Neural progenitor cell (in vitro differentiated cells): ENCODE data around the gene RNGTT. TPM values are rescaled to one million over a fixed set of nuclear protein-coding genes. Genes with fewer than 3 reads are reported as not detected.
"Not testable (repeated sequence)": the region's sequence is repeated elsewhere in the genome, so short reads cannot be mapped to it uniquely, and the experiment has no call there.

Source experiments
- DNase-seq: peaks from one replicate; pipeline ENCODE4 v3.0.0-alpha.2; 2016; ENCODE audit warnings: low spot score
- H2AFZ ChIP-seq: fragments of 200-600 bp; sonication (generic); replicated peaks from 2 replicates; pipeline ENCODE4 v1.6.1; 2016; ENCODE audit warnings: antibody characterized with exemption
- H3F3A ChIP-seq: fragments of 200-600 bp; sonication (generic); 2 replicates; pipeline ENCODE4 v1.6.1; 2016; ENCODE audit warnings: antibody characterized with exemption, low read depth
- H3K27ac ChIP-seq: fragments of 200-600 bp; sonication (generic); 2 replicates; pipeline ENCODE4 v1.5.1; 2016; ENCODE audit warnings: mild to moderate bottlenecking
- H3K27me3 ChIP-seq: fragments of 200-600 bp; sonication (generic); 2 replicates; pipeline ENCODE4 v1.6.1; 2016; ENCODE audit warnings: mild to moderate bottlenecking, moderate library complexity
- H3K36me3 ChIP-seq: fragments of 200-600 bp; sonication (generic); 2 replicates; pipeline ENCODE4 v1.5.1; 2016
- H3K4me1 ChIP-seq: fragments of 200-600 bp; sonication (generic); 2 replicates; pipeline ENCODE4 v1.6.1; 2016; ENCODE audit warnings: mixed run types
- H3K4me2 ChIP-seq: fragments of 200-600 bp; sonication (generic); 2 replicates; pipeline ENCODE4 v1.6.1; 2016
- H3K4me3 ChIP-seq: fragments of 200-600 bp; sonication (generic); 2 replicates; pipeline ENCODE4 v1.5.1; 2016
- H3K79me2 ChIP-seq: fragments of 200-600 bp; sonication (generic); 2 replicates; pipeline ENCODE4 v1.6.1; 2016; ENCODE audit warnings: low read depth
- H3K9ac ChIP-seq: fragments of 200-600 bp; sonication (generic); 2 replicates; pipeline ENCODE4 v1.6.1; 2016
- H3K9me3 ChIP-seq: fragments of 200-600 bp; sonication (generic); 2 replicates; pipeline ENCODE4 v1.5.1; 2016; ENCODE audit warnings: low read depth
- H4K20me1 ChIP-seq: fragments of 200-600 bp; sonication (generic); 2 replicates; pipeline ENCODE4 v1.6.1; 2016; ENCODE audit warnings: low read depth
- H3K27ac Mint-ChIP-seq: 3 replicates; pipeline ENCODE4 v1.8.0; 2021; ENCODE audit warnings: mixed read lengths
- H3K27me3 Mint-ChIP-seq: 2 replicates; pipeline ENCODE4 v1.8.0; 2022; ENCODE audit warnings: low read depth, mild to moderate bottlenecking, inconsistent platforms, moderate library complexity, mixed read lengths; ENCODE audit not compliant: insufficient read depth
- H3K36me3 Mint-ChIP-seq: 3 replicates; pipeline ENCODE4 v1.8.0; 2021; ENCODE audit warnings: mixed read lengths
- H3K4me1 Mint-ChIP-seq: 3 replicates; pipeline ENCODE4 v1.8.0; 2021; ENCODE audit warnings: mixed read lengths
- H3K4me3 Mint-ChIP-seq: 3 replicates; pipeline ENCODE4 v1.8.0; 2021; ENCODE audit warnings: mild to moderate bottlenecking, moderate library complexity, mixed read lengths
- H3K9me3 Mint-ChIP-seq: 3 replicates; pipeline ENCODE4 v1.8.0; 2020; ENCODE audit warnings: mixed read lengths
- CTCF ChIP-seq: fragments of 200-600 bp; sonication (generic); IDR thresholded peaks from 2 replicates; pipeline ENCODE4 v1.5.1; 2017; ENCODE audit warnings: antibody characterized with exemption, mild to moderate bottlenecking
- EZH2 ChIP-seq: fragments of 200-600 bp; sonication (generic); IDR thresholded peaks from 2 replicates; pipeline ENCODE4 v1.6.1; 2017; ENCODE audit warnings: antibody characterized with exemption, mild to moderate bottlenecking, moderate library complexity
- EZH2phosphoT487 ChIP-seq: fragments of 200-600 bp; sonication (generic); IDR thresholded peaks from 2 replicates; pipeline ENCODE4 v1.6.1; 2017; ENCODE audit warnings: antibody characterized with exemption
- total RNA-seq: library from RNA; depleted of rRNA; stranded (reverse); fragments of >200 nt; gene quantifications from 2 replicates; pipeline ENCODE4 v1.2.3, GENCODE V29; 2015; ENCODE audit warnings: low replicate concordance

RNGTT gene
- total RNA-seq, 1 donor from 2014 or later, result 71.7 TPM

DNA sequence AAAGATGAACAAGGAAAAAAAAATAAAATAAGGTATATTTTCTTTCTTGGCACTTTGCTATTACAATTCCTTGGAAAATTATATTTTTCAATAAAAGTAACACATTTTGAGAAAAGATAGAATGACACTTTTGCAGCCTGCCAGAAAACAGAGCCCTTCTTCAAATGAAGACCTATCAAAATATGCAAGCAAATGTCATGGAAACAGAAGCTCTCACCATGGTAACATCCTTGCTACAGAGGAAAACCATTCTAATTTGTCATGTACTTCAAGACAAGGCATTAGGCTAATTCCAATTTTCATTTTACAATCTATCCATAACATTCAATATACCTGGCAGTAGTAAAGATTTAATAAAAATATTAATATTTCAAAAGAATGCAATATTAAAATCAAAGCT is 177.9 kb downstream of the RNGTT start:
- no peak overlapping the region for H3K4me3 Mint-ChIP-seq
- TF ChIP-seq EZH2phosphoT487, result no peak
- no peak for TF ChIP-seq CTCF
- no peak for TF ChIP-seq EZH2
- H3K4me3 ChIP-seq, result no peak overlapping the region
- H2AFZ ChIP-seq, result no peak overlapping the region
- no peaks in the 10 kb centered on the region for H3K4me1 ChIP-seq
- peaks cover 2% of the 10 kb centered on the region for H3K4me1 Mint-ChIP-seq
- no peaks in the 10 kb centered on the region for H3K36me3 ChIP-seq
- no peaks in the 10 kb centered on the region for H3K27me3 ChIP-seq
- no peaks in the 10 kb centered on the region for H3K9me3 Mint-ChIP-seq
- H3K36me3 Mint-ChIP-seq, result peaks cover 7% of the 10 kb centered on the region
- H3K4me2 ChIP-seq, result no peak overlapping the region
- no peak overlapping the region for H3K9ac ChIP-seq
- no peaks in the 10 kb centered on the region for H3K27me3 Mint-ChIP-seq
- no peaks in the 10 kb centered on the region for H3K9me3 ChIP-seq
- H4K20me1 ChIP-seq, result no peaks in the 10 kb centered on the region
- H3F3A ChIP-seq, result no peaks in the 10 kb centered on the region
- no peak overlapping the region for H3K27ac ChIP-seq
- DNase-seq, result no peak
- no peak overlapping the region for H3K27ac Mint-ChIP-seq
- H3K79me2 ChIP-seq, result no peaks in the 10 kb centered on the region

- TF ChIP-seq CTCF (peak; percentile 89), EZH2phosphoT487 (no peak)
- H3K27ac Mint-ChIP-seq, result no peak overlapping the region
- DNase-seq, result peak; percentile 78
- no peaks in the 10 kb centered on the region for H3K27me3 Mint-ChIP-seq
- Histone ChIP-seq H4K20me1 (no peaks in the 10 kb centered on the region), H3K27me3 (no peaks in the 10 kb centered on the region), H2AFZ (no peak overlapping the region), H3F3A (no peaks in the 10 kb centered on the region), H3K27ac (no peak overlapping the region), H3K79me2 (no peaks in the 10 kb centered on the region), H3K9me3 (no peaks in the 10 kb centered on the region), H3K4me3 (no peak overlapping the region), H3K4me1 (no peaks in the 10 kb centered on the region), H3K36me3 (no peaks in the 10 kb centered on the region), H3K4me2 (no peak overlapping the region), H3K9ac (no peak overlapping the region)
- peaks cover 2% of the 10 kb centered on the region for H3K4me1 Mint-ChIP-seq
- H3K36me3 Mint-ChIP-seq, result peaks cover 16% of the 10 kb centered on the region
- no peak overlapping the region for H3K4me3 Mint-ChIP-seq
- peaks cover 2% of the 10 kb centered on the region for H3K9me3 Mint-ChIP-seq
Observed at GRCh38 chr6:88780714-88781389, 182.6 kb downstream of the RNGTT start.

- Histone ChIP-seq H3K9me3 (no peaks in the 10 kb centered on the region), H3K27ac (no peak overlapping the region), H3K36me3 (no peaks in the 10 kb centered on the region), H3K79me2 (no peaks in the 10 kb centered on the region), H3K4me3 (no peak overlapping the region), H3K4me2 (no peak overlapping the region), H2AFZ (no peak overlapping the region), H3K27me3 (no peaks in the 10 kb centered on the region), H3F3A (no peaks in the 10 kb centered on the region), H3K9ac (no peak overlapping the region), H3K4me1 (no peaks in the 10 kb centered on the region), H4K20me1 (no peaks in the 10 kb centered on the region)
- H3K27ac Mint-ChIP-seq, result no peak overlapping the region
- peaks cover 7% of the 10 kb centered on the region for H3K9me3 Mint-ChIP-seq
- DNase-seq, result no peak
- H3K4me1 Mint-ChIP-seq, result no peaks in the 10 kb centered on the region
- H3K36me3 Mint-ChIP-seq, result peaks cover 13% of the 10 kb centered on the region
- no peak overlapping the region for H3K4me3 Mint-ChIP-seq
- TF ChIP-seq CTCF, result no peak
- TF ChIP-seq EZH2, result no peak
- no peak for TF ChIP-seq EZH2phosphoT487
- H3K27me3 Mint-ChIP-seq, result no peaks in the 10 kb centered on the region
Observed at GRCh38 chr6:88775866-88776571, 187.4 kb downstream of the RNGTT start.

GRCh38 chr6:88768114-88768513 is 195.3 kb downstream of the RNGTT start:
- H3K4me1 Mint-ChIP-seq, H3K9me3 Mint-ChIP-seq, H3K27ac ChIP-seq, H2AFZ ChIP-seq, H3K4me3 Mint-ChIP-seq, H3K9me3 ChIP-seq, DNase-seq, H3K4me3 ChIP-seq, H3F3A ChIP-seq, H3K4me1 ChIP-seq, H4K20me1 ChIP-seq, H3K36me3 Mint-ChIP-seq, H3K27ac Mint-ChIP-seq, H3K4me2 ChIP-seq, H3K9ac ChIP-seq, H3K27me3 ChIP-seq, H3K36me3 ChIP-seq, H3K27me3 Mint-ChIP-seq, H3K79me2 ChIP-seq: not testable (repeated sequence)
